Panc1 (cell line): Measurements from ENCODE around the gene RNASEH2A. TPM values are rescaled to one million over a fixed set of nuclear protein-coding genes. Genes with fewer than 3 reads are reported as not detected.

Experiments
- ATAC-seq: fragments of 200-7000 bp; cut with Tn5 transposase; 2 replicates; pipeline ENCODE4 v1.9.1; 2020; ENCODE audit warnings: mild to moderate bottlenecking, moderate library complexity
- BruUV-seq: library from RNA; stranded (reverse); fragments of 400-500 nt; replicated peaks from 2 replicates; lab custom pipeline; 2021; lab: Mats Ljungman, UMichigan
- CTCF ChIA-PET: fragments of 300-600 bp; sonication (Branson Sonifier 250); formaldehyde crosslinking; loops from one replicate; lab custom pipeline; 2022; ENCODE audit warnings: antibody characterized with exemption; lab: Charles Lee
- POLR2A ChIA-PET: fragments of 300-600 bp; sonication (Branson Sonifier 250); formaldehyde crosslinking; loops from one replicate; lab custom pipeline; 2022; ENCODE audit warnings: antibody characterized with exemption; lab: Charles Lee
- DNase-seq: peaks from one replicate; pipeline ENCODE4 v3.0.0-alpha.2; 2010; ENCODE audit warnings: low read depth, low spot score
- H3K27ac ChIP-seq: 2 replicates; pipeline ENCODE4 v1.5.1; 2011; ENCODE audit warnings: mild to moderate bottlenecking, low read length, inconsistent platforms
- H3K27me3 ChIP-seq: fragments of 200-500 bp; sonication (Bioruptor generic); 2 replicates; pipeline ENCODE4 v1.6.0; 2014; ENCODE audit warnings: low read length, inconsistent platforms; ENCODE audit not compliant: control insufficient read depth, insufficient read depth
- H3K36me3 ChIP-seq: fragments of 200-500 bp; sonication (Bioruptor generic); 2 replicates; pipeline ENCODE4 v1.5.1; 2014; ENCODE audit warnings: inconsistent platforms, mild to moderate bottlenecking, low read length, moderate library complexity; ENCODE audit not compliant: control insufficient read depth, insufficient read depth
- H3K4me1 ChIP-seq: 2 replicates; pipeline ENCODE4 v1.5.1; 2011; ENCODE audit warnings: inconsistent platforms, mild to moderate bottlenecking, low read length, moderate library complexity; ENCODE audit not compliant: control insufficient read depth, insufficient read depth
- H3K4me3 ChIP-seq, 2 experiments: 2 replicates each; pipeline ENCODE4 v1.5.1; 2011 to 2012; ENCODE audit warnings: low read depth in 2 of 2, low read length in 2 of 2, mild to moderate bottlenecking in 2 of 2, inconsistent platforms in 1 of 2, moderate library complexity in 1 of 2
- H3K9me3 ChIP-seq: fragments of 200-500 bp; sonication (Bioruptor generic); 2 replicates; pipeline ENCODE4 v1.5.1; 2014; ENCODE audit warnings: low read depth, mild to moderate bottlenecking, inconsistent platforms, low read length, moderate library complexity; ENCODE audit not compliant: control insufficient read depth, insufficient read depth
- POLR2AphosphoS5 ChIP-seq: IDR thresholded peaks from 2 replicates; pipeline ENCODE4 v1.6.1; 2012; ENCODE audit warnings: mild to moderate bottlenecking, low read depth, low read length, moderate library complexity
- REST ChIP-seq, 2 experiments: IDR thresholded peaks; 2 replicates each; pipeline ENCODE4 v1.6.1; 2011 to 2012; ENCODE audit warnings: low read depth in 2 of 2, control low read depth in 1 of 2, low read length in 1 of 2, mild to moderate bottlenecking in 1 of 2, moderate library complexity in 1 of 2; ENCODE audit not compliant: insufficient read depth in 1 of 2
- SIN3A ChIP-seq: IDR thresholded peaks from 2 replicates; pipeline ENCODE4 v1.6.1; 2012; ENCODE audit warnings: low read depth, mild to moderate bottlenecking, low read length, moderate library complexity, borderline replicate concordance; ENCODE audit not compliant: insufficient read depth
- TCF7L2 ChIP-seq: IDR thresholded peaks from 2 replicates; pipeline ENCODE4 v1.6.1; 2011; ENCODE audit warnings: mild to moderate bottlenecking, low read depth, low read length, inconsistent platforms
- in situ Hi-C: cut with HindIII; loops from 2 replicates; pipeline ENCODE4 v1.10.0; 2016; ENCODE audit warnings: low sequenced_read_pairs, low pct_unique_long_range_greater_than_20kb
- intact Hi-C: fragments of 100-400 bp; cut with micrococcal nuclease; formaldehyde crosslinking; loops from one replicate; pipeline ENCODE4 v1.10.0; 2022; ENCODE audit not compliant: unreplicated experiment
- total RNA-seq: library from RNA; stranded (reverse); gene quantifications from one replicate; pipeline ENCODE4 v1.2.1, GENCODE V29; 2021; ENCODE audit not compliant: unreplicated experiment
- TF ChIP-seq, protein P1 (sequence below): fragments of 450-650 bp; IDR thresholded peaks from 2 replicates; pipeline ENCODE4 v1.5.1; 2017; ENCODE audit warnings: mild to moderate bottlenecking

Gene RNASEH2A
- total RNA-seq, 1 experiment from 2014 or later = 44.9 TPM

DNA sequence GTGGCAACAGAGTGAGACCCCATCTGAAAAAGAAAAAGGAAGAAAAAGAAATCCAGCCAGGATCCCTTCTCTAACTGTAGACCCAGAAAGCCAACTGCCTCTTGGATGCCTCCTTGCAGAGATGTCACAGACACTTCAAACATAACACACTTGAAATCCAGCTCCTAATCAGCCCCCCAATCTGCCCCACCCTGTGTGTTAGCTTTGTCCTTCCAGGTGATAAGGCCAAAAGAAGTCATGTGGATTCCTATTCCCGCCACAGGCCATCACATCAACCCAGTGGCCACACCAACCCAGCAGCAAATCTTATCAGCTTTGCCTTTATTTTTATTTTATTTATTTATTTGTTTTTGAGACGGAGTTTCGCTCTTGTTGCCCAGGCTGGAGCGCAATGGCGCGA is 46.7 kb upstream of the RNASEH2A start:
- no peak for TF ChIP-seq SIN3A
- TF ChIP-seq TCF7L2 = no peak
- TF ChIP-seq, protein P1, sequence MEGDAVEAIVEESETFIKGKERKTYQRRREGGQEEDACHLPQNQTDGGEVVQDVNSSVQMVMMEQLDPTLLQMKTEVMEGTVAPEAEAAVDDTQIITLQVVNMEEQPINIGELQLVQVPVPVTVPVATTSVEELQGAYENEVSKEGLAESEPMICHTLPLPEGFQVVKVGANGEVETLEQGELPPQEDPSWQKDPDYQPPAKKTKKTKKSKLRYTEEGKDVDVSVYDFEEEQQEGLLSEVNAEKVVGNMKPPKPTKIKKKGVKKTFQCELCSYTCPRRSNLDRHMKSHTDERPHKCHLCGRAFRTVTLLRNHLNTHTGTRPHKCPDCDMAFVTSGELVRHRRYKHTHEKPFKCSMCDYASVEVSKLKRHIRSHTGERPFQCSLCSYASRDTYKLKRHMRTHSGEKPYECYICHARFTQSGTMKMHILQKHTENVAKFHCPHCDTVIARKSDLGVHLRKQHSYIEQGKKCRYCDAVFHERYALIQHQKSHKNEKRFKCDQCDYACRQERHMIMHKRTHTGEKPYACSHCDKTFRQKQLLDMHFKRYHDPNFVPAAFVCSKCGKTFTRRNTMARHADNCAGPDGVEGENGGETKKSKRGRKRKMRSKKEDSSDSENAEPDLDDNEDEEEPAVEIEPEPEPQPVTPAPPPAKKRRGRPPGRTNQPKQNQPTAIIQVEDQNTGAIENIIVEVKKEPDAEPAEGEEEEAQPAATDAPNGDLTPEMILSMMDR = no peak
- no peak for TF ChIP-seq POLR2AphosphoS5
- TF ChIP-seq REST (IDR thresholded peaks at IDR 0.05; ENCODE audit: insufficient read depth in 1 of 2, low read depth in 2 of 2, low read length in 1 of 2) = no peak
- in situ Hi-C loops = no loop called here
- DNase-seq (no peak), ATAC-seq (no peak)
- H3K9me3 ChIP-seq = no peaks in the 10 kb centered on the region
- intact Hi-C loops = loop anchor here (5.0 kb wide), 1 partner anchor 38 kb away; no protein-coding TSS in a partner anchor
- no peak overlapping the region for H3K27ac ChIP-seq
- CTCF ChIA-PET = interaction anchor here (0.6 to 2.2 kb wide), 4 partner anchors 14 to 68 kb away, joined by 3 to 16 read pairs (median 5); partner anchors contain the start of gene RNASEH2A
- BruUV-seq = no TSS peak
- no peaks in the 10 kb centered on the region for H3K36me3 ChIP-seq
- no peaks in the 10 kb centered on the region for H3K27me3 ChIP-seq
- H3K4me1 ChIP-seq = no peaks in the 10 kb centered on the region
- POLR2A ChIA-PET = interaction anchor here (0.5 kb wide), 1 partner anchor 98 kb away, joined by 4 read pairs; no protein-coding TSS in a partner anchor
- H3K4me3 ChIP-seq = no peak overlapping the region

DNA sequence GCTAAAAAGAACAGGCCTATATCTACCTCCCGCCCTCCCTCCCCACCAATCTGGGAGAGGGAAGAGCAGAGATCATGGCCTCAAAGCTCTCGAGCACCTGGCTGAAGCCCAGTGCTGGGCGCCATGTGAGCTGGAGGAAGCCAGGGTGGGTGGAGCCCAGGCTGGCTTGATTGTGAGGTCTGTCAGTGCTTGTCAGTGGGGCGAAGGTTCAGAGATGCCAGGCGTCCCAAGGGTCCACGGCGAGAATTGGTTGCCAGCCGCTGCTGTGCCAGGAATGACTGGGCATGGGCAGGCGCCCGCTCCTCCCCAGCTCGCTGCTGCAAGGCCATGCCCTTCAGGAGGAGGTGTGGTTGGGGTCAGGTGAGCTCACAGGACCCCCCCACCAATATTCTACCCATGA is 43.3 kb upstream of the RNASEH2A start:
- intact Hi-C loops (loop anchor here (5.0 kb wide), 1 partner anchor 34 kb away; no protein-coding TSS in a partner anchor), in situ Hi-C loops (no loop called here)
- no peak overlapping the region for H3K27ac ChIP-seq
- H3K36me3 ChIP-seq = no peaks in the 10 kb centered on the region
- TF ChIP-seq POLR2AphosphoS5 (no peak), SIN3A (no peak), REST (IDR thresholded peaks at IDR 0.05; ENCODE audit: insufficient read depth in 1 of 2, low read depth in 2 of 2, low read length in 1 of 2) (no peak)
- ATAC-seq (no peak), DNase-seq (no peak)
- BruUV-seq = no TSS peak
- no peaks in the 10 kb centered on the region for H3K9me3 ChIP-seq
- ChIA-PET CTCF (no interaction called here), POLR2A (no interaction called here)
- H3K27me3 ChIP-seq = no peaks in the 10 kb centered on the region
- no peaks in the 10 kb centered on the region for H3K4me1 ChIP-seq
- H3K4me3 ChIP-seq = no peak overlapping the region
